GM18517 (cell line): Measurements from ENCODE around the gene FAF1.

Experiments
- ATAC-seq: cut with Tn5 transposase; IDR thresholded peaks from one replicate; pipeline ENCODE4 v1.9.1; 2021; ENCODE audit warnings: mild to moderate bottlenecking, moderate library complexity; ENCODE audit not compliant: unreplicated experiment

Gene FAF1

GRCh38 chr1:50705699-50706098 lies 254.4 kb downstream of the FAF1 start:
- no peak for ATAC-seq

DNA sequence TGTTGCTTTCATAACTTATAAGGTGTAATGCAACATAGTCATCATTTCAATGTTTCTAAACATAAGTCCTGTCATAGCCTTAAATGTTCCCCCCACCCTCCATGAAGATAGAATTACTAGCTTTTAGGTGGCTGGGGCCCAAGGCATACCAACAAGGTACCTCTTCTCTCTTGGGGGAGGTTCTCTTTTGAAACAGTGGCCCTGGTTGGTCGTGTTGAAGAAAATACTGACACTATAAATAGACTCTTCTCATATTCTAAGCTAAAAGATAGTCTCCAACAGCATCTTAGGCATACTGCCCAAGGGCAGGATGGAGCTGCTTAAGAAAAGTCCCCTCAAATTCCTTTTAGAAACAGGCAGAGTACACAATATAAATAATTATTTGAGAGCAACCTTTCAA lies 255.0 kb downstream of the FAF1 start:
- no peak for ATAC-seq

- ATAC-seq = no peak
Measured at GRCh38 chr1:50704126-50704525, 255.9 kb downstream of the FAF1 start.

DNA sequence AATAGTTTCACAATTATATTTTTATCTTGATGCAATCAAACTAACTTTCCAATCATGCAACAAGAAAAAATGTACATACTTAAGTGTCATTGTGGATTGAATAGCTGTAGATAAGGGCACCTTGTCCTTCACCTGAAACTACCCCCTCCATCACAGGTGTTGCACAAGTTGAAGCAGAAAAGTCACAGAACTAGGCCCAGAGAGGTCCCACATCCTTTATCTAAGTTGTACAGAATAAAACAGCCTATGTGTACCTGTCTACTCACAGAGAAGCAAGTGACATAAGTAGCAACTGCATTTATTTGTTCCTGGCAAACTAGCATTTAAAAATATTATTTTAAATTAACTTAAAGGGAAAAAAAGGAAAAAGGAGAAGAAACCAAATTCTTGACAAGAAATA lies 256.8 kb downstream of the FAF1 start:
- no peak for ATAC-seq

- no peak for ATAC-seq
Measured at GRCh38 chr1:50702395-50702794, 257.7 kb downstream of the FAF1 start.

DNA sequence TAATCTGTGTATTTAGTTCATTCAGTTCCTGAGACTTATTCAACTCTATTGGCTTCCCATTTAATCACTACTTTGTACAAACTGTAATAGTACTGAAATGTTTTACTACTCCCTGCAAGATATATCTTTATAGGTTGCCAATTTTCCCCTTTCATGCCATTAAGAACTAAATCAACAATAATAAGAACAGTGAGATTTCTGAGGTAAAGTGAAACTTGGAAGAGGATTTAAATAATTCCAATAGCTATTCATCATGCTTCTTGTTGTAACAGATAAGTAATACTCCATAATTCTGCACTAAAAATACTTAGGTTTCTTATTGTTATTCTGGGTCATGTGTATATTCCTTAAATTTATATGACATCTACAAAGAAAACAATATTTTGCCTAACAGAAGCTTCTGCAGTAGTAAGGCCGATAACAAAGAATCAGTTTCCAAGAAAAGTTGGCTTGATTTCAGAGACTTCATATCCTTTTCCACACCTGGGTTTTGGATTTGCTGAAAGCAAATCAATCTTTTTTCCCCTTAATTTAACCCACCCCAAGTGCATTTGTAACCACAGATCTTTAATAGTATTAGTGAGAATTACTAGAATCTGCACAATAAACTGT lies 258.3 kb downstream of the FAF1 start:
- ATAC-seq = no peak

DNA sequence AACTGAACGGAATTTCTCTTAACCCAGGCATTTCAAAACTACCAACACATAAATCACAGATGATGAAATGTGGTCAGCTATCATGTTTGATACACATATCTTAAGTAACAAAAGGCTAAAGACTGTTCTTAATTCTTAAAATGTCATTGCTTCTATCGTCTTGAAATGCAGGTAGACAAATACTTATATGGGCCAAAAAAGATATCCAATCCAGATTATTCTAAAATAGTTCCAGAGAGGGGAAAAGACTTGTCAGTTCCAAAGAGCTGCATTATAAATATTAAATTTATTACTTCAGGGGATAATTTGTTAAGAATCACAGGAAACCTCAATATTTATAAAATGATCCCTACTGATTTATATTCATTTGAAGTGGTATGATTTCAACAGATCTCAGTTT lies 259.4 kb downstream of the FAF1 start:
- ATAC-seq = no peak

DNA sequence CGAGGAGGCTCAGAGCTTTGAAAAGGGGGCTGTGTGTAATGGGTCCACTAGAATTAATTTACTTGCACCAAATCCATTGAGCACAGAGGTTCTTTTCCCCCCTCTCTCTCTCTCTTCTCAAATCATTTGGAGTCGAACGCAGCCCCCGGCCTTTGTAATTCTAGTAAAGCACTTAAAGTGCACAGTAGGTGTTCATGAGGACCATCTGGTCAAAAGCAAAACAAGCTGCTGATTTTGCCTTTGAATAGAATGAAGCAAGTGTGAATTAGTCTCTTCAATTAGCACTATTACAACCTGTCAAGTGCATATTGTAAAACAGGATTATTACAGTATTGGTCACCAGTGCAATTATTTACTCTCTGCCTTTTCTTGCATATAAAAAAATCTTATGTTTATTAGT lies 259.9 kb downstream of the FAF1 start:
- no peak for ATAC-seq

GRCh38 chr1:50699795-50700194 lies 260.3 kb downstream of the FAF1 start:
- ATAC-seq = no peak

- no peak for ATAC-seq
Measured at GRCh38 chr1:50697440-50698421, 262.3 kb downstream of the FAF1 start.

- no peak for ATAC-seq
Measured at GRCh38 chr1:50693829-50694228, 266.2 kb downstream of the FAF1 start.

DNA sequence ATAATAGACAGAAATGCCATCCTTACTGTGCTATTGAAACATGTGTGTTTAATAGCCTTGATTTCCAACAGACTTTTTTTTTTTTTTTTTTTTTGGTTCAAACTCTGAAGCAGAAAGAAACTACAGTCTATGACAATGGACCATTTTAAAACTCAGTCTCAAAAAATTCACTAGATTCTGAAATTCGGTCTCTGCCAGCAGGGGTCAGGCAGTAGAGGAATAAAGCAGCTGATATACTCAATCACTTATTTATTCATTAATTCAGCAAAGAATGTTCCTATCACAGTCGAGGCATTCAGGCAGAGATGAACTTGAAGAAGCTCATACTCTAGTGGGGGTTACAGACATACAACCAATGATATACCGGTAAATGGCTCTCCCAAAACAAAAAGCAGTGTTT lies 275.9 kb downstream of the FAF1 start:
- no peak for ATAC-seq

GRCh38 chr1:50681931-50682330 lies 278.1 kb downstream of the FAF1 start:
- no peak for ATAC-seq

DNA sequence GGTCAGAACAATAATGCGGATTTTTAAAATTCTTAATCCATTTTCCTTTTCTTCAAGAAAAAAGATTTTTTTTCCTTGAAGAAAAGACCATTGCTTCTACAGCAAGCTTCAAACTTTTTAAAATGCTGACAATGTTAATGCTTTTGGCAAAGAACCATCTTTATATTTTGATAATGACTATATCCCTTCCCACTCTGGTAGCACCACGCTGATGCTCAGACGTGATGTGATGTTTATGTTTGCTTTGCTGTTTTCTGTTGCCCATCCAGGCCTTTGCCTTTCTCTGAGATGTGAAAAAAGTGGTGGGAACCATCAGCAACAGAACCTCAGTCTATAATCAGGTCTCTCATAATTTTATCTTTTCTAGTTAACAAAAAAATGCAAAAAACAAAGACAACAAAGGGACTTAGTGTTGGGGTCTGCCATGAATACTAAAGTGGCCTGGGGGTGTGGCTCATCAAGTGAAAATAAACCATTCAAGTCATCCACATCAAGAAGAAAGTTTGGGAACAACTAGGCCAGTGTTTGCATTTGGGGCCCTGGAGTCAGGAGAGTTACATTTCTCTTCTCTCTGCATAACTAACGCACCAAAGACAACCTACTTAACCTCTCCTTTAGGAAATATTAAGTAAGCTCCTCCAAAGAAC lies 292.2 kb downstream of the FAF1 start:
- ATAC-seq = no peak

DNA sequence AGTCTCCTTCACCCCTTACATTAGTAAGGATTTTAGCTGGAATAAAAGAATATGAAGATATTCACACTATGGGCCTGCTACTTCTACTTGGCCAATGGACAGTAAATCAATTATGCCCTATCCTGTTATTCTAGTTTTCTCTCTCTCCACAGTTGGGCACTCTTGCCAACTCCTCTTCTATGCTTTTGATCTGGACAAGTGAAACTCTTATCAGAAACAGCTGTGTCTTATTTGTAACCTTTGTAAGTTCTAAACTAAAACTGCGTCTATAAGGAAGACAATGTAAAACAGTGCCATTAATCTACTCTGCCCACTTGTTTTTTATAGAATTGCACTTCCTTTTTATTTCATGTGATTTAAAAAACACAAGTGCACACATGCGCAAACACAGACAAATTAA lies 292.8 kb downstream of the FAF1 start:
- no peak for ATAC-seq

DNA sequence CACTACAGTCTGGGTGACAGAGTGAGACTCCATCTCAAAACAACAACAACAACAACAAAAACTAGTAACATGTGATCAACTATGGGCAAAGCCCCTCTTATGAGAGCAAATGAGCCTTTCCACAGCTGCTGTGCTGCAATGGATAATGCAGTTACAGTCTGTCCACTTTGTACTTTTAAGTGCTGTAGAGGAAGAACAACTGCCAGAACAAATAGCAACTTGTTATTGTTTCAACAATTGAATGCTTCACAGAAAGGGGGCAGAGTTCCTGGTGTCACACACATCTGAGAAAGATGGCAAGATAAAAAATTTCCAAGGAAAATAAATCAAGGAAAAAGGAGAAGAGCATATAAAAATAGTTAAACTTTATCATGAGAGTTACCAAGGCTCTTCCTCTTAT lies 293.2 kb downstream of the FAF1 start:
- ATAC-seq = no peak

DNA sequence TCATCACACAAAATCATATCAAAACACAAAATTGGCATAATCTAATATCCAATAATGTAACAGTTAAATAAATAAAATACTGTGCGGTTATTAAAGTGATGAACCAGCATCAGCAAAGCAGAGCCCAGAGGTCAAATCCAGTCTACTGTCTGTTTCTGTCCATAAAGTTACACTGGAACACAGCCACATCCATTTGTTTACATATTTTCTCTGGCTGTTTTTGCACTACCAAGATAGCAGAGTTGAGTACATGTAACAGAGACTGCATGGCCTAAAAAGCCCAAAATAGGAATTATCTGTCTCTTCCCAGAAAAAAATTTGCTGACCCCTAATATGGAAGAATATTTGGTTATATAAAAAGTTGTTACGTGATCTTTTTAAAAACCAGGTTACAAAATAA lies 294.7 kb downstream of the FAF1 start:
- no peak for ATAC-seq

GRCh38 chr1:50661626-50662025 lies 298.4 kb downstream of the FAF1 start:
- no peak for ATAC-seq

DNA sequence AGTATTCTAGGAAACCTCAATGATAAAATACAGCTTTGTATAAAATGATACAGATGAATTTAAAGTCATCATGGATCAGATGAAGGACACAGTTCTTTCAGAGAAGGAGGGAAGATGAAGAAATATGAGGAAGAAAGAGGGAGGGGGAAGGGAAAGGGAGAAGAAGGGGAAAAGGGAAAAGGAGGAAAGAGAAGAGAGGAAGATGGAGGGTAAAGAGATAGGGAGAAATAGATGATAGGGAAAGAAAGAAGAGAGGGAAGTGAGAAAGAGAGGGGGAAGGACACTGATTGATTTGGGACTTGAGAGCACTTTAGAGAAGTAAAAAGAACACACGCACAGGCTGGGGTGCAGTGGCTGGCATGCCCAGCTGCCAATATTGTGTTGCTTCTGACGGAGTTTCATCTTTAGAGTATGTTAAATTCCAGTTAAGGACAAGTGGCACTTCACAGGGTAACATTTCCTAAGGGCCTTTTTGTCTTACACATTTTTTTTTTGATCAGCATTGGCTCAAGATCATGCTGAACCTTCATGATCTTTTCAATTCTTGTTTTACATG lies 300.9 kb downstream of the FAF1 start:
- no peak for ATAC-seq

- ATAC-seq = no peak
Measured at GRCh38 chr1:50658459-50659076, 301.5 kb downstream of the FAF1 start.

GRCh38 chr1:50656931-50657330 lies 303.1 kb downstream of the FAF1 start:
- ATAC-seq = no peak
